Neural progenitor cell (in vitro differentiated cells): ENCODE data around the gene IL1RAPL1. TPM values are rescaled to one million over a fixed set of nuclear protein-coding genes. Genes with fewer than 3 reads are reported as not detected.

ENCODE experiments used
- DNase-seq: peaks from one replicate; pipeline ENCODE4 v3.0.0-alpha.2; 2016; ENCODE audit warnings: low spot score
- H2AFZ ChIP-seq: fragments of 200-600 bp; sonication (generic); replicated peaks from 2 replicates; pipeline ENCODE4 v1.6.1; 2016; ENCODE audit warnings: antibody characterized with exemption
- H3F3A ChIP-seq: fragments of 200-600 bp; sonication (generic); 2 replicates; pipeline ENCODE4 v1.6.1; 2016; ENCODE audit warnings: antibody characterized with exemption, low read depth
- H3K27ac ChIP-seq: fragments of 200-600 bp; sonication (generic); 2 replicates; pipeline ENCODE4 v1.5.1; 2016; ENCODE audit warnings: mild to moderate bottlenecking
- H3K27me3 ChIP-seq: fragments of 200-600 bp; sonication (generic); 2 replicates; pipeline ENCODE4 v1.6.1; 2016; ENCODE audit warnings: mild to moderate bottlenecking, moderate library complexity
- H3K36me3 ChIP-seq: fragments of 200-600 bp; sonication (generic); 2 replicates; pipeline ENCODE4 v1.5.1; 2016
- H3K4me1 ChIP-seq: fragments of 200-600 bp; sonication (generic); 2 replicates; pipeline ENCODE4 v1.6.1; 2016; ENCODE audit warnings: mixed run types
- H3K4me2 ChIP-seq: fragments of 200-600 bp; sonication (generic); 2 replicates; pipeline ENCODE4 v1.6.1; 2016
- H3K4me3 ChIP-seq: fragments of 200-600 bp; sonication (generic); 2 replicates; pipeline ENCODE4 v1.5.1; 2016
- H3K79me2 ChIP-seq: fragments of 200-600 bp; sonication (generic); 2 replicates; pipeline ENCODE4 v1.6.1; 2016; ENCODE audit warnings: low read depth
- H3K9ac ChIP-seq: fragments of 200-600 bp; sonication (generic); 2 replicates; pipeline ENCODE4 v1.6.1; 2016
- H3K9me3 ChIP-seq: fragments of 200-600 bp; sonication (generic); 2 replicates; pipeline ENCODE4 v1.5.1; 2016; ENCODE audit warnings: low read depth
- H4K20me1 ChIP-seq: fragments of 200-600 bp; sonication (generic); 2 replicates; pipeline ENCODE4 v1.6.1; 2016; ENCODE audit warnings: low read depth
- H3K27ac Mint-ChIP-seq: 3 replicates; pipeline ENCODE4 v1.8.0; 2021; ENCODE audit warnings: mixed read lengths
- H3K27me3 Mint-ChIP-seq: 2 replicates; pipeline ENCODE4 v1.8.0; 2022; ENCODE audit warnings: low read depth, mild to moderate bottlenecking, inconsistent platforms, moderate library complexity, mixed read lengths; ENCODE audit not compliant: insufficient read depth
- H3K36me3 Mint-ChIP-seq: 3 replicates; pipeline ENCODE4 v1.8.0; 2021; ENCODE audit warnings: mixed read lengths
- H3K4me1 Mint-ChIP-seq: 3 replicates; pipeline ENCODE4 v1.8.0; 2021; ENCODE audit warnings: mixed read lengths
- H3K4me3 Mint-ChIP-seq: 3 replicates; pipeline ENCODE4 v1.8.0; 2021; ENCODE audit warnings: mild to moderate bottlenecking, moderate library complexity, mixed read lengths
- H3K9me3 Mint-ChIP-seq: 3 replicates; pipeline ENCODE4 v1.8.0; 2020; ENCODE audit warnings: mixed read lengths
- CTCF ChIP-seq: fragments of 200-600 bp; sonication (generic); IDR thresholded peaks from 2 replicates; pipeline ENCODE4 v1.5.1; 2017; ENCODE audit warnings: antibody characterized with exemption, mild to moderate bottlenecking
- EZH2 ChIP-seq: fragments of 200-600 bp; sonication (generic); IDR thresholded peaks from 2 replicates; pipeline ENCODE4 v1.6.1; 2017; ENCODE audit warnings: antibody characterized with exemption, mild to moderate bottlenecking, moderate library complexity
- EZH2phosphoT487 ChIP-seq: fragments of 200-600 bp; sonication (generic); IDR thresholded peaks from 2 replicates; pipeline ENCODE4 v1.6.1; 2017; ENCODE audit warnings: antibody characterized with exemption
- total RNA-seq: library from RNA; depleted of rRNA; stranded (reverse); fragments of >200 nt; gene quantifications from 2 replicates; pipeline ENCODE4 v1.2.3, GENCODE V29; 2015; ENCODE audit warnings: low replicate concordance

The IL1RAPL1 gene
- total RNA-seq, 1 donor from 2014 or later, result 13.4 TPM

DNA sequence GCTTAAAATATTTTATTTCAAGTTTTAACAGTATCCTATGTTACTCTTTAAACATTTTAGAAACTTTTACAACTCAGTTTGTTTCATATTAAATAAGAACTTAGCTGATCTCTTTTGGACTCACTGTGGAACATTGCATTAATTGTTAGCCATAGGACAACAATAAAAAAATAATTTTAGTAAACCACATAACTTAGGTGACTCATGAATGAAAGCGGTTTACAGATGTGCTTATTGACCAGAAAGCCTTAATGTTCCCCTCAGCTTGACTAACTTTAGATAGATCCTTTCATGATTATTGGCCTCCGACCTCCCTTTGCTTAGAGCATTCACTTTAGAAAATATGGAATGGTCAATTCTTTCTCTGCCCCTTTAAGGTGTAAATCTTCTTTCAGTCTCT, 844.6 kb downstream of the IL1RAPL1 start:
- H3K36me3 ChIP-seq, result no peaks in the 10 kb centered on the region
- peaks cover 5% of the 10 kb centered on the region for H3K4me1 Mint-ChIP-seq
- H3K4me3 Mint-ChIP-seq, result no peak overlapping the region
- H3F3A ChIP-seq, result no peaks in the 10 kb centered on the region
- TF ChIP-seq EZH2phosphoT487, result no peak
- no peak for TF ChIP-seq CTCF
- TF ChIP-seq EZH2, result no peak
- peaks cover 9% of the 10 kb centered on the region for H3K9me3 ChIP-seq
- no peak for DNase-seq
- peaks cover 5% of the 10 kb centered on the region for H3K9me3 Mint-ChIP-seq
- no peak overlapping the region for H3K4me3 ChIP-seq
- no peaks in the 10 kb centered on the region for H3K36me3 Mint-ChIP-seq
- H3K27ac ChIP-seq, result no peak overlapping the region
- no peaks in the 10 kb centered on the region for H3K27me3 ChIP-seq
- H3K4me2 ChIP-seq, result no peak overlapping the region
- no peaks in the 10 kb centered on the region for H4K20me1 ChIP-seq
- H3K79me2 ChIP-seq, result no peaks in the 10 kb centered on the region
- no peaks in the 10 kb centered on the region for H3K4me1 ChIP-seq
- no peaks in the 10 kb centered on the region for H3K27me3 Mint-ChIP-seq
- no peak overlapping the region for H3K9ac ChIP-seq
- H2AFZ ChIP-seq, result no peak overlapping the region
- H3K27ac Mint-ChIP-seq, result no peak overlapping the region

DNA sequence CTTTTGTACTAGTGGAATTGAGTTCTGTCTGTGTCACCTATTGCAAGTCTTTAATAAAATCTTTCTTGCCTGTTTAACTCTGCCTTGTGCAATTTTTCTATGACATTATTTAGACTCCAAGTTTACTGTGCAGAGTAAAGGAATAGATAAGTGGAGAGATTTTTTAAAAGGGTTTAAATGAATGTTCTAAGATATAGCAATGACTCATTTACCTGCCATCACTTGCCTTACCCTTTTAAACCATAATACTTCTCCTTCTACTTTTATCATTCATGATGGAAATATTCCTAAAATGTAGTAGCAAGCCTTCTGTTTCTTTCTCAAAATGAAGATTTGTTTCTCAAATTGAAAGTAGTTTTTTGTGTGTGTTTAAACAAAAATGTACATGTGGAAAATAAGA, 845.3 kb downstream of the IL1RAPL1 start:
- H3K9me3 ChIP-seq, result peaks cover 7% of the 10 kb centered on the region
- H3K36me3 ChIP-seq, result no peaks in the 10 kb centered on the region
- no peaks in the 10 kb centered on the region for H4K20me1 ChIP-seq
- no peaks in the 10 kb centered on the region for H3K4me1 ChIP-seq
- H2AFZ ChIP-seq, result no peak overlapping the region
- no peak overlapping the region for H3K4me3 ChIP-seq
- Mint-ChIP-seq H3K27me3 (no peaks in the 10 kb centered on the region), H3K36me3 (no peaks in the 10 kb centered on the region), H3K9me3 (peaks cover 5% of the 10 kb centered on the region), H3K4me1 (peaks cover 5% of the 10 kb centered on the region), H3K4me3 (no peak overlapping the region), H3K27ac (no peak overlapping the region)
- no peak overlapping the region for H3K9ac ChIP-seq
- DNase-seq, result no peak
- H3F3A ChIP-seq, result no peaks in the 10 kb centered on the region
- TF ChIP-seq EZH2phosphoT487, result no peak
- no peak for TF ChIP-seq CTCF
- no peak for TF ChIP-seq EZH2
- H3K79me2 ChIP-seq, result no peaks in the 10 kb centered on the region
- H3K4me2 ChIP-seq, result no peak overlapping the region
- no peak overlapping the region for H3K27ac ChIP-seq
- no peaks in the 10 kb centered on the region for H3K27me3 ChIP-seq

DNA sequence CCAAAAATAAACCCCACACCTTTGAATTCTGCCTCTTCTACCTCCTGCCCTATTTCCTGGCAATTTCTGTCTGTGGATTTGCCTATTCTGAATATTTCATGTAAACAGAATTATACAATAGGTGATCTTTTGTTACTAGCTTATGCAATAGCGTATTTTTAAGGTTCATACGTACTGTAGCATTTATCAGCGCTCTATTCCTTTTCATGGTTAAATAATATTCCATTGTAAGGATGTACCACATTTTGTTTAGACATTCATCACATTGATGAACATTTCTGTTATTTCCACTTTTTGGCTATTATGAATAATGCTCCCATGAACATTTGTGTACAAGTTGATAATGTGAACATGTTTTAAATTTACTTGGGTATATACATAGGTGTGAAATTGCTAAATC, 847.7 kb downstream of the IL1RAPL1 start:
- H3K4me1 ChIP-seq, result no peaks in the 10 kb centered on the region
- no peak overlapping the region for H3K9ac ChIP-seq
- H3K27ac ChIP-seq, result no peak overlapping the region
- no peaks in the 10 kb centered on the region for H3F3A ChIP-seq
- Mint-ChIP-seq H3K27ac (no peak overlapping the region), H3K9me3 (peaks cover 2% of the 10 kb centered on the region), H3K4me3 (no peak overlapping the region), H3K4me1 (peaks cover 5% of the 10 kb centered on the region), H3K36me3 (no peaks in the 10 kb centered on the region), H3K27me3 (no peaks in the 10 kb centered on the region)
- peaks cover 7% of the 10 kb centered on the region for H3K9me3 ChIP-seq
- H3K27me3 ChIP-seq, result no peaks in the 10 kb centered on the region
- H3K4me2 ChIP-seq, result no peak overlapping the region
- no peaks in the 10 kb centered on the region for H3K79me2 ChIP-seq
- no peaks in the 10 kb centered on the region for H3K36me3 ChIP-seq
- DNase-seq, result no peak
- H4K20me1 ChIP-seq, result no peaks in the 10 kb centered on the region
- TF ChIP-seq CTCF (no peak), EZH2 (no peak), EZH2phosphoT487 (no peak)
- no peak overlapping the region for H2AFZ ChIP-seq
- H3K4me3 ChIP-seq, result no peak overlapping the region
